Naive B cell (primary cell): ENCODE results near the gene RYR3. TPM values are rescaled to one million over a fixed set of nuclear protein-coding genes. Genes with fewer than 3 reads are reported as not detected.
"Not testable (repeated sequence)": the region's sequence is repeated elsewhere in the genome, so short reads cannot be mapped to it uniquely, and the experiment has no call there.

Experiments
- ATAC-seq, 2 donors: fragments of 150-1000 bp; cut with Tn5 transposase; 2 replicates each; pipeline ENCODE4 v1.10.0; 2021; ENCODE audit warnings: low read depth in 2 of 2, mild to moderate bottlenecking in 2 of 2, moderate library complexity in 2 of 2
- DNase-seq: peaks from one replicate; pipeline ENCODE4 v3.0.0; 2022
- H3K27ac Mint-ChIP-seq, 6 donors: one replicate each; pipeline ENCODE4 v1.8.0; 2020 to 2022; ENCODE audit warnings: mild to moderate bottlenecking in 6 of 6, mixed read lengths in 6 of 6, moderate library complexity in 5 of 6, inconsistent platforms in 2 of 6
- H3K27me3 Mint-ChIP-seq, 3 donors: one replicate each; pipeline ENCODE4 v1.8.0; 2021 to 2022; ENCODE audit warnings: mixed read lengths in 3 of 3, mild to moderate bottlenecking in 1 of 3
- H3K36me3 Mint-ChIP-seq, 2 donors: one replicate each; pipeline ENCODE4 v1.8.0; 2020 to 2022; ENCODE audit warnings: mixed read lengths in 2 of 2, inconsistent platforms in 1 of 2, mild to moderate bottlenecking in 1 of 2
- H3K4me1 Mint-ChIP-seq, 3 donors: one replicate each; pipeline ENCODE4 v1.8.0; 2020 to 2022; ENCODE audit warnings: mixed read lengths in 3 of 3, inconsistent platforms in 1 of 3, mild to moderate bottlenecking in 1 of 3, moderate library complexity in 1 of 3
- H3K4me3 Mint-ChIP-seq, 8 donors: one replicate each; pipeline ENCODE4 v1.8.0; 2020 to 2022; ENCODE audit warnings: mild to moderate bottlenecking in 8 of 8, mixed read lengths in 8 of 8, moderate library complexity in 8 of 8, inconsistent platforms in 2 of 8
- H3K9me3 Mint-ChIP-seq, 7 donors: one replicate each; pipeline ENCODE4 v1.8.0; 2020 to 2022; ENCODE audit warnings: mixed read lengths in 7 of 7, mild to moderate bottlenecking in 5 of 7, inconsistent platforms in 2 of 7, moderate library complexity in 1 of 7
- polyA plus RNA-seq, 6 donors: library from polyadenylated mRNA; unstranded; fragments of 300-500 nt; fragmentation: Illumina TruSeq; gene quantifications; one replicate each; pipeline ENCODE4 v1.2.3, GENCODE V29; 2021; ENCODE audit warnings: low read depth in 6 of 6

The RYR3 gene
- polyA plus RNA-seq, 6 donors from 2014 or later = 0.14 to 0.86 (median 0.23) TPM

- no peak for ATAC-seq
- H3K4me3 Mint-ChIP-seq = no peak overlapping the region
- no peaks in the 10 kb centered on the region for H3K4me1 Mint-ChIP-seq
- peaks cover 0 to 14% (median 7%) of the 10 kb centered on the region in 3 donors for H3K27me3 Mint-ChIP-seq
- H3K9me3 Mint-ChIP-seq = peaks cover 0 to 2% (median 0%) of the 10 kb centered on the region in 7 donors
- H3K27ac Mint-ChIP-seq = no peak overlapping the region
- H3K36me3 Mint-ChIP-seq = no peaks in the 10 kb centered on the region
- no peak for DNase-seq
Observed at GRCh38 chr15:33795070-33795469, 484.3 kb downstream of the RYR3 start.

GRCh38 chr15:33797651-33798050 lies 486.9 kb downstream of the RYR3 start:
- ATAC-seq (no peak), DNase-seq (no peak)
- no peak overlapping the region for H3K4me3 Mint-ChIP-seq
- H3K4me1 Mint-ChIP-seq = no peaks in the 10 kb centered on the region
- H3K36me3 Mint-ChIP-seq = no peaks in the 10 kb centered on the region
- H3K9me3 Mint-ChIP-seq = peaks cover 0 to 2% (median 0%) of the 10 kb centered on the region in 7 donors
- H3K27me3 Mint-ChIP-seq = peaks cover 0 to 14% (median 7%) of the 10 kb centered on the region in 3 donors
- no peak overlapping the region for H3K27ac Mint-ChIP-seq

- ATAC-seq (no peak), DNase-seq (no peak)
- H3K27ac Mint-ChIP-seq = no peak overlapping the region
- peaks cover 0 to 5% (median 0%) of the 10 kb centered on the region in 7 donors for H3K9me3 Mint-ChIP-seq
- H3K27me3 Mint-ChIP-seq = peaks cover 0 to 15% (median 5%) of the 10 kb centered on the region in 3 donors
- H3K36me3 Mint-ChIP-seq = no peaks in the 10 kb centered on the region
- H3K4me3 Mint-ChIP-seq = no peak overlapping the region
- H3K4me1 Mint-ChIP-seq = no peaks in the 10 kb centered on the region
Observed at GRCh38 chr15:33801954-33802353, 491.2 kb downstream of the RYR3 start.

GRCh38 chr15:33807665-33808064 lies 496.9 kb downstream of the RYR3 start:
- Mint-ChIP-seq H3K36me3 (no peaks in the 10 kb centered on the region), H3K9me3 (peaks cover 0 to 5% (median 0%) of the 10 kb centered on the region in 7 donors), H3K4me1 (no peaks in the 10 kb centered on the region), H3K27me3 (peaks cover 7 to 25% (median 9%) of the 10 kb centered on the region in 3 donors), H3K4me3 (no peak overlapping the region), H3K27ac (no peak overlapping the region)
- ATAC-seq (no peak), DNase-seq (no peak)

GRCh38 chr15:33808720-33809457 lies 498.1 kb downstream of the RYR3 start:
- Mint-ChIP-seq H3K36me3 (no peaks in the 10 kb centered on the region), H3K27ac (no peak overlapping the region), H3K9me3 (peaks cover 0 to 5% (median 0%) of the 10 kb centered on the region in 7 donors), H3K4me1 (no peaks in the 10 kb centered on the region), H3K27me3 (peaks cover 9 to 31% (median 12%) of the 10 kb centered on the region in 3 donors), H3K4me3 (no peak overlapping the region)
- no peak for ATAC-seq
- DNase-seq = no peak

- H3K27ac Mint-ChIP-seq = no peak overlapping the region
- no peaks in the 10 kb centered on the region for H3K4me1 Mint-ChIP-seq
Observed at GRCh38 chr15:33810073-33810595, 499.4 kb downstream of the RYR3 start.

GRCh38 chr15:33810806-33811205 lies 500.0 kb downstream of the RYR3 start:
- no peak overlapping the region for H3K27ac Mint-ChIP-seq
- H3K9me3 Mint-ChIP-seq = peaks cover 0 to 4% (median 0%) of the 10 kb centered on the region in 7 donors

More at GRCh38 chr15:33810073-33810595, 499.4 kb downstream of the RYR3 start:
- peaks cover 9 to 31% (median 12%) of the 10 kb centered on the region in 3 donors for H3K27me3 Mint-ChIP-seq
- H3K4me3 Mint-ChIP-seq = no peak overlapping the region
- H3K36me3 Mint-ChIP-seq = no peaks in the 10 kb centered on the region
- no peak for DNase-seq
- ATAC-seq = no peak
- H3K9me3 Mint-ChIP-seq = peaks cover 0 to 5% (median 0%) of the 10 kb centered on the region in 7 donors

GRCh38 chr15:33813891-33814290 lies 503.1 kb downstream of the RYR3 start:
- Mint-ChIP-seq H3K4me1 (no peaks in the 10 kb centered on the region), H3K27me3 (peaks cover 9 to 30% (median 16%) of the 10 kb centered on the region in 3 donors), H3K9me3 (peaks cover 0 to 5% (median 0%) of the 10 kb centered on the region in 7 donors), H3K36me3 (no peaks in the 10 kb centered on the region), H3K27ac (no peak overlapping the region), H3K4me3 (no peak overlapping the region)
- no peak for DNase-seq
- no peak for ATAC-seq

More at GRCh38 chr15:33810806-33811205, 500.0 kb downstream of the RYR3 start:
- DNase-seq = no peak
- ATAC-seq = no peak
- peak overlapping the region in 1 of 8 donors; percentile 9 for H3K4me3 Mint-ChIP-seq
- no peaks in the 10 kb centered on the region for H3K36me3 Mint-ChIP-seq
- H3K4me1 Mint-ChIP-seq = no peaks in the 10 kb centered on the region
- H3K27me3 Mint-ChIP-seq = peaks cover 9 to 27% (median 12%) of the 10 kb centered on the region in 3 donors

GRCh38 chr15:33819499-33819898 lies 508.7 kb downstream of the RYR3 start:
- H3K27ac Mint-ChIP-seq, H3K9me3 Mint-ChIP-seq, H3K36me3 Mint-ChIP-seq, DNase-seq, H3K27me3 Mint-ChIP-seq, H3K4me3 Mint-ChIP-seq, ATAC-seq, H3K4me1 Mint-ChIP-seq: not testable (repeated sequence)

GRCh38 chr15:33822479-33822878 lies 511.7 kb downstream of the RYR3 start:
- H3K9me3 Mint-ChIP-seq = peaks cover 0 to 2% (median 0%) of the 10 kb centered on the region in 7 donors
- peaks cover 0 to 16% (median 13%) of the 10 kb centered on the region in 3 donors for H3K27me3 Mint-ChIP-seq
- ATAC-seq (no peak), DNase-seq (no peak)
- H3K36me3 Mint-ChIP-seq = no peaks in the 10 kb centered on the region
- H3K27ac Mint-ChIP-seq = no peak overlapping the region
- H3K4me3 Mint-ChIP-seq = no peak overlapping the region
- H3K4me1 Mint-ChIP-seq = no peaks in the 10 kb centered on the region

- ATAC-seq (no peak), DNase-seq (no peak)
- Mint-ChIP-seq H3K4me3 (no peak overlapping the region), H3K36me3 (no peaks in the 10 kb centered on the region), H3K27me3 (peaks cover 0 to 17% (median 9%) of the 10 kb centered on the region in 3 donors), H3K27ac (no peak overlapping the region), H3K4me1 (no peaks in the 10 kb centered on the region), H3K9me3 (peaks cover 0 to 2% (median 0%) of the 10 kb centered on the region in 7 donors)
Observed at GRCh38 chr15:33823119-33823518, 512.4 kb downstream of the RYR3 start.

- no peak overlapping the region for H3K27ac Mint-ChIP-seq
- H3K4me1 Mint-ChIP-seq = no peaks in the 10 kb centered on the region
- ATAC-seq = no peak
- DNase-seq = no peak
- no peak overlapping the region for H3K4me3 Mint-ChIP-seq
- no peaks in the 10 kb centered on the region for H3K36me3 Mint-ChIP-seq
- peaks cover 0 to 12% (median 0%) of the 10 kb centered on the region in 7 donors for H3K9me3 Mint-ChIP-seq
- peaks cover 0 to 17% (median 9%) of the 10 kb centered on the region in 3 donors for H3K27me3 Mint-ChIP-seq
Observed at GRCh38 chr15:33825453-33825852, 514.7 kb downstream of the RYR3 start.

GRCh38 chr15:33826201-33826600 lies 515.4 kb downstream of the RYR3 start:
- ATAC-seq (no peak), DNase-seq (no peak)
- Mint-ChIP-seq H3K36me3 (no peaks in the 10 kb centered on the region), H3K27ac (no peak overlapping the region), H3K4me3 (no peak overlapping the region), H3K4me1 (no peaks in the 10 kb centered on the region), H3K9me3 (peaks cover 0 to 12% (median 0%) of the 10 kb centered on the region in 7 donors), H3K27me3 (peaks cover 0 to 17% (median 9%) of the 10 kb centered on the region in 3 donors)

- Mint-ChIP-seq H3K36me3 (no peaks in the 10 kb centered on the region), H3K4me1 (no peaks in the 10 kb centered on the region), H3K27me3 (peaks cover 0 to 17% (median 9%) of the 10 kb centered on the region in 3 donors), H3K4me3 (no peak overlapping the region), H3K9me3 (peaks cover 0 to 12% (median 0%) of the 10 kb centered on the region in 7 donors), H3K27ac (no peak overlapping the region)
- DNase-seq (no peak), ATAC-seq (no peak)
Observed at GRCh38 chr15:33830351-33830750, 519.6 kb downstream of the RYR3 start.
